Forelimb muscle (tissue), 1 donor: ENCODE results near the gene CEP126. TPM values are rescaled to one million over a fixed set of nuclear protein-coding genes. Genes with fewer than 3 reads are reported as not detected.

Experiments
- DNase-seq: peaks from one replicate; pipeline ENCODE4 v3.0.0-alpha.2; 2013; ENCODE audit warnings: low read depth
- polyA plus RNA-seq: library from polyadenylated mRNA; unstranded; fragments of 120-200 nt; gene quantifications from one replicate; pipeline ENCODE4 v1.2.1, GENCODE V29; 2013; ENCODE audit not compliant: insufficient read length

Gene CEP126
- polyA plus RNA-seq, 1 donor: 3.1 TPM

GRCh38 chr11:102007567-102008437, 93.0 kb downstream of the CEP126 start:
- DNase-seq: peak; percentile 31

- DNase-seq: no peak
These were observed 96.1 kb downstream of the CEP126 start for GRCh38 chr11:102010776-102011494.

- no peak for DNase-seq
These were observed 98.1 kb downstream of the CEP126 start for GRCh38 chr11:102012946-102013345.

GRCh38 chr11:102014756-102015155, 99.9 kb downstream of the CEP126 start:
- DNase-seq: no peak

DNA sequence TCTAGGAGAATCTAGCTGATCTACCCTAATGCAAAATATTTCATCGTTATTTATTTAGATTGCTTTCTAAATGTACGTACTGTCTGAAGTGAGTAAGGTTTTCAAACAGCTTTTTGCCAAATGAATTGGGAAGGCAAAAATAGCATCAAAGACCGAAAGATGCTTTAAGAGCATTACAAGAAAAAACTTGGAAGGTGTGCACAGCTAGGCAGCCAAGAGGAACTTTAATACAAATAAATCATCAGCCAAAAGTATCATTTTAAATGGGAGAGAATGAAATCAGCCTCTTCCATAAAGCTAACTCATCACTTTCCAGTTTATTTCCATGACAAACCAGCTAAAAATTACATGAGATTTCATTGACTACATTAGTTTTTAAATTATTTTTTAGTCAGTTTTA, 102.2 kb downstream of the CEP126 start:
- peak; percentile 28 for DNase-seq

DNA sequence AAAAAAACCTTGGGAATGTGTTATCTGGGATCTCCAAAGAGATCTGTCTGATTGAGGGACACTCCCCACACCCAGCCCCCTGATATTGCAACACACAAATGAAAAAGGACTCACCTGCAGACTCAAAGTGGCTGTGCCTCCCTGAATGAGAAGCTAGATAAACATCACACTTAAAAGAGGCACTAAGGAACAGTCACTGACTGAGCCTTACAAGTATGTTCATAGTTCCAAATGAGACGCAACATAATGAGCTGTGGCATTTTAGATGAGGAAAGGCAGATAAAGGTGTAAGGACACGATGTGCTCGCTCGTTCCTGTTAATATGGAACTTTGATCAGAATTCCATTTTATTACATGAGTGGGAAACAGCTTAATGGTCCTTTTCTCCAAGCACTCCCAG, 111.4 kb downstream of the CEP126 start:
- no peak for DNase-seq

GRCh38 chr11:102026959-102027358, 112.1 kb downstream of the CEP126 start:
- no peak for DNase-seq

DNA sequence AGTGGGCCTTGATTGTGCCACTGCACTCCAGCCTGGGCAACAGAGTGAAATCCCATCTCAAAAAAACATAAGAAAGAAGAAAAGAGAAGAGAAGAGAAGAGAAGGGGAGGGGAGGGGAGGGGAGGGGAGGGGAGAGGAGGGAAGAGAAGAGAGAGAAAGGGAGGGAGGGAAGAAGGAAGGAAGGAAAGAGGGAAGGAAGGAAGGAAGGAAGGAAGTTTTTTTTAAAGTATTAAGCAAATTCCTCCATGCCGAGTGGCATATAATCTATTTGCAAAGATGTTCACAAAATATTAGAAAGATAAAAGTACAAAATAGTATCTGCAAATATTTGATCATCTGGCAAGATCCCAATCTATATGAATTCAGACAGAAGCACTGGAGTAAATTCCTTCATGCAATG, 121.9 kb downstream of the CEP126 start:
- DNase-seq: no peak

- peak; percentile 9 for DNase-seq
These were observed 132.0 kb downstream of the CEP126 start for GRCh38 chr11:102046841-102047240.

GRCh38 chr11:102047305-102047924, 132.6 kb downstream of the CEP126 start, which contains the start of gene CFAP300:
CFAP300 (plus strand) TSS chr11:102047437; CDS start chr11:102047471, 34 bp downstream.
- peak; percentile 56 for DNase-seq

Other genes with a start within 250 kb of the CEP126 start
- 0.38 TPM for gene ANGPTL5, start 1.5 kb downstream of the CEP126 start, polyA plus RNA-seq
- gene CFAP300, start 132.4 kb downstream of the CEP126 start, polyA plus RNA-seq: 1.5 TPM
- gene YAP1, start 195.4 kb downstream of the CEP126 start, polyA plus RNA-seq: 74.0 TPM